MG63 (cell line): ENCODE results near the gene PRLHR. TPM values are rescaled to one million over a fixed set of nuclear protein-coding genes. Genes with fewer than 3 reads are reported as not detected.
"Not testable (repeated sequence)": the region's sequence is repeated elsewhere in the genome, so short reads cannot be mapped to it uniquely, and the experiment has no call there.

ENCODE experiments used
- DNase-seq: peaks from one replicate; pipeline ENCODE4 v3.0.0-alpha.2; 2020
- H3K27me3 ChIP-seq: fragments of 250-450 bp; sonication (Bioruptor Pico); 2 replicates; pipeline ENCODE4 v1.5.1; 2020; ENCODE audit warnings: mild to moderate bottlenecking, moderate library complexity
- H3K36me3 ChIP-seq: fragments of 250-450 bp; sonication (Bioruptor Pico); 2 replicates; pipeline ENCODE4 v1.5.1; 2020; ENCODE audit warnings: mild to moderate bottlenecking, moderate library complexity
- H3K4me3 ChIP-seq: fragments of 250-450 bp; sonication (Bioruptor Pico); 2 replicates; pipeline ENCODE4 v1.5.1; 2020; ENCODE audit warnings: mild to moderate bottlenecking, moderate library complexity
- H3K9me3 ChIP-seq: fragments of 250-450 bp; sonication (Bioruptor Pico); 2 replicates; pipeline ENCODE4 v1.5.1; 2020; ENCODE audit warnings: mild to moderate bottlenecking, moderate library complexity
- total RNA-seq: library from RNA; depleted of rRNA; stranded (reverse); fragments of >200 nt; shearing (Covaris generic); gene quantifications from 2 replicates; pipeline ENCODE4 v1.2.3, GENCODE V29; 2014; ENCODE audit warnings: low replicate concordance; rRNA removed

The PRLHR gene
- total RNA-seq, result not detected in 2 replicates

DNA sequence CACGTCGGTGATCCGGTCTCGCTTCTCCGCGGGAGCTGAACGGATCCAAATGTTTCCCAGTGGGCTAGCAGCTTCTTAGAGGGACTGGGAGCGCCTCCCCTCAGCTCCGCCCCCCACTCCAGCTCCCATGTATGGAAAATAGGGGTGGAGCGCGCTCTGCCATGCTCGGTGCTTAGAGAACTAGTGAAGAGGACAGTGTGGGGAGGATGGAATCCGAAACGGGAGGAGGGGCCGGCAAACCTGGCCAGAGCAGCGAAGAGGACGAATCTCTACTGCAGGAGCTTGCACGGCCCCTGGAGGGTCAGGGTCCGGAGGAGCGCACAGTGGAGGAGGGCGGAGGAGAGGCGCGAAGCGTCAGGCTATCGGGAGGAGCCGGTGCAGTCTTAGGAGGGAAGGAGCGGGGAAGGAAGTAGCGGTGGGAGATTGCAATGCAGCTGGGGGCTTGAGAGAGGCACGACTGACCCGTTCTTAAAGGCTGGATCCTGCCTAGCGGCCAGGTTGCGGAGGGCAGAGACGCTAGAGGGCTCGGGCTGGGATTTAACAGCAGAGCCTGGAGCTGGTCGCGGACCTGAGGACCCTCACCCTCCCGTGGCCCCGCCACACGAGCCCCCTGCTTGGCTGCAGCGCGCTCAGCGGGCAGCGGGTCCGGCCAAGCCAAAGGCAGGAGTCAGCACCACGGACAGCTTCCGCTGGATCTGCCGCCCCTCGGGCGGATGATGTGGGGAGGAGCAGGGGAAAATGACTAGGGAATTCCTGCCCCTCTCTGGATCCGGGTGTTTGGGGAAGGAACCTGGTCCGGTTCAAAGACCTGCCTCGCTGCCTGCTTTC is at the start of gene PRLHR:
Gene PRLHR, minus strand, starts transcription at position 51 of the 828 bp plus-strand sequence. CDS start 404 bp downstream, outside the sequence.
- H3K27me3 ChIP-seq, result peaks cover 21% of the 10 kb centered on the region
- peak; percentile 15 for DNase-seq

DNA sequence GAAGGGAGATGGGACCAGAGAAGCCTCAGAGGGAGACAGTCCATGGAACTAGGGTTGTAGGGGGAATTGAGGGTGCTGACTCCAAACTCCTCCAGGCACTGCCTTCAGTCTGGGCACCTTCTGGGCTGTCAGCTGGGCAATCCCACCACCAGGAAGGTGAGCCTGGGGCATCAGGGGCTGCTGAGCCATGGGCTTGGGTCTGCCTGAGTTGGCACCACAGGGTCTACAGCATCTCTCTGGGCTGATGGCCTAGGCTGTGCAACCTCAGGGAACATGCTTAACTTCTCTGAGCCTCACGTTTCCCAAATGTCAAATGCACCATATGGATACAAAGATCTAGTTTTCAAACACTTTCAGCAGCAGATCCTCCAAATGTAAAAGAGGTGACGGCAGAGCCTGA is 46.8 kb upstream of the PRLHR start:
- Histone ChIP-seq H3K4me3 (no peak overlapping the region), H3K27me3 (no peaks in the 10 kb centered on the region), H3K9me3 (no peaks in the 10 kb centered on the region), H3K36me3 (no peaks in the 10 kb centered on the region)
- no peak for DNase-seq

More for the DNA sequence above, at the start of gene PRLHR:
- Histone ChIP-seq H3K36me3 (no peaks in the 10 kb centered on the region), H3K9me3 (no peaks in the 10 kb centered on the region), H3K4me3 (no peak within 1 kb of the TSS)

DNA sequence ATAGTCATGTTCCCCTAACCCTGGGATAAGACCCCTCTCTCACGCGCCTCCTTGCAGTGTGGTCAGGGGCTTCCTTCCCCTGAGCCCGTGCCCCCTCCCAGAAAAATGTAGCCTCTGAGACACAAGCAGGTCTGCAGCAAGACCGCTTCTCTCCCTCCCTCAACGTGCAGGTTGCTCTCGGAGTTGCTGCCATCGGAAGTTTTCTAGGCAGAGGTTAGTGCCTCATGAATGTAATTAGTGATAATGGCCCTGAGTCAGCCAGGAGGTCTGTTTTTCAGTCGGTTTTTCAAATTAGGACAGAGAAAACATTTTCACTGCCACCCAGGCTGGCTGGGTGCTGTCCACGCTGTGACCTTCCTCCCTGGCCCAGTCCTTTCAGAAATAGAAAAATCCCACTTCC is 43.2 kb upstream of the PRLHR start:
- Histone ChIP-seq H3K36me3 (no peaks in the 10 kb centered on the region), H3K9me3 (no peaks in the 10 kb centered on the region), H3K4me3 (no peak overlapping the region), H3K27me3 (no peaks in the 10 kb centered on the region)
- no peak for DNase-seq

DNA sequence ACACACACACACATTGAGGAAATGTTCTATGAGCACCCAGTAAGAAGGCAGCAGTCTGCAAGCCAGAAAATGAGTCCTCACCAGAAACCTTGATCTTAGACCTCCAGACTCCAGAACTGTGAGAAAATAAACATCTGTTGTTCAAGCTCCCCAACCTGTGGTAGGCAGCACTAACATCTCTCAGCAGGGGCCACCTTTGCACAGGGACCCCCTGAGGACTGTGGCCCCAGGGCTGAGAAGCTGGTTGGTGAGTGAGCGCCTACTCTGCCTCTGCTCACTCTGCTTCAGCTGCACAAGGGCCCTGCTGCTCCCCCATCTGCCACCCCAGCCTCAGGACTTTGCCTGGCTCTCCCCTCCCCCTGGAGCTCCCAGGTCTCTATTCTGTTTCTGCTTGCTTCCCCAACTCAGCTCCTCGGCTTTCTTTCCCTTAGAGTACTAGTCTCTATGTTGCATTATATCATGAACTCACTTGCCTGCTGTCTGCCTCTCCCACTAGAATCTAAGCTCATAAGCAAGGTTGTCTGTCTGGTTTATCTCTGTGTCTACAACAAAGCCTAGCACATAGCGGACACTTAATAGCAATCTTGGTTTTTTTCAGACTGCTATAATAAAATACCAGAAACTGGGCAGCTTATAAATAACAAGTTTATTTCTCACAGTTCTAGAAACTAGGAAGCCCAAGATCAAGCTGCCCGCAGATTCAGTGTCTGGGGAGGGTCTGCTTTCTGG is 40.4 kb upstream of the PRLHR start:
- DNase-seq, result no peak
- H3K4me3 ChIP-seq, result no peak overlapping the region
- no peaks in the 10 kb centered on the region for H3K36me3 ChIP-seq
- H3K27me3 ChIP-seq, result no peaks in the 10 kb centered on the region
- H3K9me3 ChIP-seq, result no peaks in the 10 kb centered on the region

DNA sequence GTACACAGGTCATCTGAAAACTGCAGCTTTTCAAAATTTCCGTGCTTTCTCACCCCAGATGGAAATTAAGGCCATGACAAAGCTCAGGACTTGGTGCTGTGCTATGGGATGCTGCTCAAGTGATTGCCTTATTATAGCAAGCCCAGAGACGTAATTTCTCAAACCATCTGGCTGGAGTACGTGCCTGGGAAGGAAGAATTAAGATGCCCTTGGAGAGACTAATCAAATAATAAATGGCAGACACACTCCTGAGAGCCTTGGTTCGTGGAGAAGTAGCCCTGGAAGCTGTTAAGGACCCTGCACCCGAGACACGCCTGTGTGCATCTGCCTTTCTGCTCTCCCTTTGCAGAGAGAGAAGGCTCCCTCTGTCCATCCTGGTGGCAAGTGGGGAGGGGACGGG is 38.3 kb upstream of the PRLHR start:
- no peak for DNase-seq
- Histone ChIP-seq H3K4me3 (no peak overlapping the region), H3K36me3 (no peaks in the 10 kb centered on the region), H3K9me3 (no peaks in the 10 kb centered on the region), H3K27me3 (no peaks in the 10 kb centered on the region)

DNA sequence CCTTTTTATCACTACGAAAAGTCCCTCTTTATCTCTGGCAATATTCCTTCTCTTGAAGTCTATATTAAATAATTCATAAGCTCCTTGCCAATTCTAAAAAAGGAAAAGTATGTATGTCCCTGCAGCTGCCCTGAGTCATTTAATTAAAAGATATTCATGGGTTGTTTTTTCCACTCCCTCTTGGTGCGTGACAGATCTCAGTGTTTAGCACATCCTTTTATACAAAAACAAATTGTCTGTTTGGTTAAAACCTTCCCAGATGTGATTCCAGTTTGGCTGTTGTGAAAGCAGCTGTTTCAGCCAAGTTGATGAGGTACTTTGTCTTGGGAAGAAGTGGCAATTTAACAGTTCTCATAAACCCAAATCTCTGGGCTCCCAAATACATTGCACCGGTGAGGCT is 33.8 kb upstream of the PRLHR start:
- Histone ChIP-seq H3K27me3 (no peaks in the 10 kb centered on the region), H3K4me3 (no peak overlapping the region), H3K9me3 (no peaks in the 10 kb centered on the region), H3K36me3 (no peaks in the 10 kb centered on the region)
- peak; percentile 43 for DNase-seq

DNA sequence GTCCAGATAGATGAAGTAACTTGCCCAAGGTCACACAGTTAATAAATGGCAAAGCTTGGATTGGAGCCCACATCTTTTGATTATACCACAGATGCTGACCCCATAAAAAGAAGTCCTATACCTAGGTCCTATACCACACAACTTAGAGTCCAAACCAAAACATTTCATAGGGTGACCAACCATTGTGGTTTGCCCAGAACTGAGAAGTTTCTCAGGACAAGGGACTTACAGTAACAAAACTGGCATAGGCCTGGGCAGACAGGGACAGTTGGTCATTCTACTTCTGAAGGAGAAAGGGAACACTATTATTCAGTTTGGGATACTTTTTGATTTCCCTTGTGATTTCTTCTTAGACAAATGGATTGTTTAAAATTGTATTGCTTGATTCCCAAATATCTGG is 32.9 kb upstream of the PRLHR start:
- Histone ChIP-seq H3K27me3 (no peaks in the 10 kb centered on the region), H3K9me3 (no peaks in the 10 kb centered on the region), H3K4me3 (no peak overlapping the region), H3K36me3 (no peaks in the 10 kb centered on the region)
- DNase-seq, result no peak

DNA sequence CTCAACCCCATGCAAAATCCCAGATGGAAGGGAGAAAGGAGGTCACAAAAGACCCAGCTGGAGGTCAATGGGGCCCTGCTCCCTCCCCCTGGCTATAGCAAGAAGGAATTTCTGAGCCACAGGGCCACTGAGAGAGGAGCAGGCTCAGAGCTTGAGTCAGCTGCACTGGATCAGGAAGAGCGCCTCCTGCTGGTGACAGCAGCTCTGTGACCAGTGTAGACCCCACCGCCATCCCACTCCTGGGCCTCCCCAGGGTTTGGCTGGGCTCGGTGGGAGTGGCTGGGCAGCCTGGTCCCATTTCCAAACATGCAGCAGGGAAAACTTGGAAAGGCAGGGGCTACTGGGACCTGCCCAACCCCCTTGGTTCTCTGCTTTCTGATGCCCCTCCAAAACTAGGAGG is 31.5 kb upstream of the PRLHR start:
- H3K27me3 ChIP-seq, result no peaks in the 10 kb centered on the region
- no peaks in the 10 kb centered on the region for H3K9me3 ChIP-seq
- DNase-seq, result no peak
- no peak overlapping the region for H3K4me3 ChIP-seq
- no peaks in the 10 kb centered on the region for H3K36me3 ChIP-seq

DNA sequence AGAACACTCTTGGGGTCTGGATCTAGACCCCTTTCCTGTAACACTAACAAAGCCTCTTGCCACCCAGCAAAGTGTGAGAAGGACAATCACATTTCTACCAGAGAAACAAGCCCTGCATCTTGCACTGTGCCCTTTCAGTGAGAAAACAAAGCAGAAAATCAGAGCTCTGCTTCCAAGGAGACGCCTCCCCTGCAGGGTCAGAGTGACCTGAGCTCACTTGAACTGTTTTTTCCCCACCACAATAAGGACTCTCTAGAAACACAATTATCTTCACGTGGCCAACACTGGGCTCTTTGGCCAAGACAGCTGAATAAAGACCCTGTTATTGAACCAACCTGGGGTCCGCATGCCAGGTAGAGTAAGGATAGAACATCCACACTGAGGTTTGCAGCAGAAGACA is 30.1 kb upstream of the PRLHR start:
- Histone ChIP-seq H3K27me3 (no peaks in the 10 kb centered on the region), H3K36me3 (no peaks in the 10 kb centered on the region), H3K4me3 (no peak overlapping the region), H3K9me3 (no peaks in the 10 kb centered on the region)
- DNase-seq, result no peak

DNA sequence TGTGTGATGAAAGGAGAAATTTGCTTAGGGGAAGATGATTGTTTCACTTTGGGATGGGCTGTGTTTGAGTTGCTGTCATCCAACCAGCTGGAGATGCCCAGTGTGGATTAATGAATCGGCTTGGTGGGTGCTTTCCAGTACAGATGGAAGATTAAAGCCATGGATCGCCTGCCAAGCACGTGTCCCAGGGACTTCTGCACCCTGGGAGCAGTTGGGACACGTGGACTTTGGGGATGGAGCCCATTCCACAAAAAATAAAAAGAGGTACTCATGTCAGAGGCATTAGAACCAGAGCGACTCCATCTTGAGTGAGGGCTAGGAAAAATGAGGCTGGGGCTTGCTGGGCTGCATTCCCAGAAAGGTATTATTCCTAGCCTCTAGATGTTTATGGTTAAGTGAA is 29.3 kb upstream of the PRLHR start:
- no peaks in the 10 kb centered on the region for H3K9me3 ChIP-seq
- peak; percentile 22 for DNase-seq
- H3K36me3 ChIP-seq, result no peaks in the 10 kb centered on the region
- H3K4me3 ChIP-seq, result no peak overlapping the region
- H3K27me3 ChIP-seq, result no peaks in the 10 kb centered on the region

DNA sequence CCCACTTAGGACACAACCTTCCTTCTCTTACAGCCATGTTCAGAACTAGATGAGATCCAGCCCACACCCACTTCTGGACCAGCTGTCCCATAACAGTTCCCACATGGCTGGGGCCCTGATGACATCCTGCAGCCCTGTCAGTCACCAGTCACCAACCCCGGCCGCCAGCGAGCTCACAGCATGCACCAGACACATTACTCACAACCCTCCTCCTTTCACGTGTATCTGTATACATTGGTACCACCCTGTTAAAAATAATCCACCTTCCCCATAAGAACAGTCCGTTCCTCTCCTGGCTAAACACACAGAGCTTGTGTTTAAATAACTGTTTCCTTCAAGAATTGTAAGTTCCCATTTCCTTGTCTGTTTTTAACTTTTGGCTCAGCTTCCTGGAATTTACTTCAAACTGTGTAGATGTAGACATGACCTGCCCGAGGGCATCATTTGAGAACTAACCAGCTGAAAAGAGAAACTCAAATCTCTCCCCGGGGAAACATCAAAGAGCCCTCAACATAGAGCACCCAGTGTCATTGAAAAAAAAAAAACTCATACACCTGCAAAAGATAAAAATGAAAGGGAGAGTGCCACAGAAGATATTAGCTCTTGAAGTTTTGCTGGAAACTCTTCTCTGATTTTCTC is 26.0 kb upstream of the PRLHR start:
- H3K36me3 ChIP-seq, result no peaks in the 10 kb centered on the region
- no peaks in the 10 kb centered on the region for H3K27me3 ChIP-seq
- no peaks in the 10 kb centered on the region for H3K9me3 ChIP-seq
- DNase-seq, result no peak
- H3K4me3 ChIP-seq, result no peak overlapping the region

DNA sequence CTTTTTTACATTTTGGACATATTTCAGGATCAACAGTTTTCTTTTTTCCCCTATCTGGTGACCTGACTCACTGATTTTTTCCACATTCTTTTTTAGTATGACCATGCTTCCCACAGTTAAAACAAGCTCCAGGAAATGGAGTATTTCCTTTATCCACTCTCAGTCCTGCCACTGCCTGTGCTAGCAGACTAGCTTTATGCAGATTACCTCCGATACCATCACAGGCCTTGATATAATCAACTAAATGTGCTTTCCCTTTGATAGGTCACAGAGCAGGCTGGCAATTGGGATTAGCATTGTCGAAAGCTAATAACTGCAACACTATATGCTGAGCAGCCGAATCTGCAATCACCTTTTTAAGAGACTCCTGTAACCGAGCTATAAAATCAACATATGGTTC is 18.4 kb upstream of the PRLHR start:
- H3K4me3 ChIP-seq, H3K27me3 ChIP-seq, H3K36me3 ChIP-seq, DNase-seq, H3K9me3 ChIP-seq: not testable (repeated sequence)

DNA sequence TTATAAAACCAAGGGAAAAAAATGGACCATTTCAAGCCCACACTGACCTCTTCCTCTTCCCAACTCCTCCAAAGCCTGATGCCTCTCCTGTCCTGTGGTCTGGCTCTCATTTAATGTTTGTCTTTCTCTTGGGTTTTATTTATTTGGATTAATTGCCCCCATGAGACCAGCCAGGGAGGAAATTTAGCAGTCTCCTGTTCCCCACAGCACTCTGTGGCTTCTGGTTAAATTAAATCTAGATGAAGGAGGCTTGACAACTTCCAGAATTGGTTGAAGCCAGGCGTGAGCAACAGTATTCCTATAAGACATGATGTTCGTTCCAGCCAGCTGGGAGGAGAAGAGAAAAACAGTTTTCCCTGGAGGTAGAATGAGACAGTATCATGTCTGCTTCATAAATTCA is 15.1 kb upstream of the PRLHR start:
- no peaks in the 10 kb centered on the region for H3K36me3 ChIP-seq

DNA sequence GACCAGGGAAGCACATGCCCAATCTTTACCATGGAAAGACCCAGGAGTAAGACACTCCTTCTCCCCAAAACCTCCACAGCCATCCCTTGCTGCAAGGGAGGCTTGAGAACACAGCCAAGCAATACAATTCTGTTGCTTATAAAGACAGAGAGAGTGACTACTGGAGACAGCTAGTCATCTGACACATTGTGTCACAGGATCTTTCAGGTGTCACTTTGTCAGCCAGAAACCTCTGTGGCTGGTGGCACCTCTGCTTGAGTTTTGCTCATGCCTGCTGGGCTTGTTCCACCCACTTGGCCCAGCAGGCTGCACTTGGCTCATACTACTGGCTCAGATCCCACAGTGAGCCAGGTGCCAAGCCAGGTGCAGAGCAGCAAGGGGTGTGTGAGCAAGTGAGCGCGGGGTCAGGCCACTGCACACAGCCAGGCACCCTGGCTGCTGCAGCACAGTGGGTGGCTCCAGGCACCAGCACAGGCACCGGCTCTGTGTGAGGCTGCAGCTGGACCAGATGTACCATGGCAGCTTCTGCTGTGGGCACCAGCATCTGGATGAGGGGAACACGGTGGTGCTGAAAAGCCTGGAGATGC is 12.4 kb upstream of the PRLHR start:
- Histone ChIP-seq H3K36me3 (no peaks in the 10 kb centered on the region), H3K9me3 (peaks cover 4% of the 10 kb centered on the region; the same call in 1 of the 2 replicates), H3K4me3 (no peak overlapping the region), H3K27me3 (no peaks in the 10 kb centered on the region; the same call in none of the 2 replicates)
- no peak for DNase-seq

More for the DNA sequence above, 15.1 kb upstream of the PRLHR start:
- Histone ChIP-seq H3K27me3 (peaks cover under 1% of the 10 kb centered on the region; the same call in 1 of the 2 replicates), H3K9me3 (peaks cover 4% of the 10 kb centered on the region; the same call in 1 of the 2 replicates), H3K4me3 (no peak overlapping the region)
- DNase-seq, result no peak

DNA sequence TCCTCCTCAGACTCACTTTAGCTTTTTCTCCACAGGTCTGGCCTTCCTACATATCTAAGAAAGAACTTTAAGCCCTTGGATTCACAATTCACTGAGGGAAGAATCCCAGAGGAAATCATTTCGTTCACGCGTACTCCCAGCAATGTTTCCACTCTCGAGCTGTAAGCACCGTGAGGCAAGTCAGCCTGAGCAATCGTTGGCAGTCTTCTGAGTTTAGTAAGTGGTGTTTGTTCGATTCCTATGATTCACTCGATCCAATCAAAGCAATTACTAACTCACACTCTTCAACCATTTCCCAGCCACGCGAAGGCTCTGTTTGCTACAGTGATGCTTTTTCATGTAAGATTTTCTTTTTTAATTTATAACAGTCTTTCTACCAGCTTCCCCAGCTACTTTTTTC is 10.2 kb upstream of the PRLHR start:
- Histone ChIP-seq H3K9me3 (peaks cover 4% of the 10 kb centered on the region; the same call in 1 of the 2 replicates), H3K36me3 (no peaks in the 10 kb centered on the region), H3K4me3 (no peak overlapping the region), H3K27me3 (no peaks in the 10 kb centered on the region; the same call in none of the 2 replicates)
- DNase-seq, result no peak

DNA sequence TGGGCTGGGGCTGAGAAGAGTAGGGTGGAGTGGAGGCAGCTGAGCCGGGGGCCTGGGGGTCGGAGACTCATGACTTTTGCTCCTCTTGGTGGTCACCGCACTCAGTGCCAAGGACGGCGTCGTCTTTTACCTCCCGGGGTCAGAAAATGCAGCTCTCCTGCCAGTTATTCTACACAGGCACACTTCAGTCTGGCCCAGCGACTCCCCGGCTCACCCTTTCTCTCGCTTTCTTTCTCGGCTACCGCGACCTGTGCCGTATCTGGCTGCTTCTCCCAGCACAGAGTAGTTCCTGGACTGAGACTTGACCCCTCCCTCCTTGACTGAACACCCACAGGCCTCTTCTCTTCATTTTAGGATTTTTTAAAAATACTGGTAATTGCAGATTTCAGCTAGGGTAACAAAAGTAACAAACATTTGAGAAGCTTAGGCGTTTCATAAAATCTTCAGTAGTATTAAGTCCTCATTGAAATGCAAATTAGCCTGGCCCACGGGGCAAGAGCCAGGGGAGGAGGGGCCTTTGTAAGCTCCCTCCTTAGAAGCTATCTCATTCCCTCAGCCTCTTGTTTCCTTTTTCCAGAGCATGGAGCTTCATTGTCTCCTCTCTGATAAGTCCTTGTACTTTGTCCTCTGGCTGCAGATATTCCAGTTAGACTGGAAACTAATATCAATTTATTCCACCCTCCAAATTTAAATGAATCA is 1.1 kb upstream of the PRLHR start:
- peaks cover 21% of the 10 kb centered on the region for H3K27me3 ChIP-seq
- no peaks in the 10 kb centered on the region for H3K9me3 ChIP-seq
- no peak overlapping the region for H3K4me3 ChIP-seq
- no peak for DNase-seq
- no peaks in the 10 kb centered on the region for H3K36me3 ChIP-seq
